Measurements from ENCODE around the gene EML1. TPM values are rescaled to one million over a fixed set of nuclear protein-coding genes. Genes with fewer than 3 reads are reported as not detected.

EML1 gene
- total RNA-seq, 5 donors from 2014 or later (not counting 1 experiment from before 2014, with no cell fraction given), result 0.53 to 1.4 (median 0.60) TPM; not detected in 2

DNA sequence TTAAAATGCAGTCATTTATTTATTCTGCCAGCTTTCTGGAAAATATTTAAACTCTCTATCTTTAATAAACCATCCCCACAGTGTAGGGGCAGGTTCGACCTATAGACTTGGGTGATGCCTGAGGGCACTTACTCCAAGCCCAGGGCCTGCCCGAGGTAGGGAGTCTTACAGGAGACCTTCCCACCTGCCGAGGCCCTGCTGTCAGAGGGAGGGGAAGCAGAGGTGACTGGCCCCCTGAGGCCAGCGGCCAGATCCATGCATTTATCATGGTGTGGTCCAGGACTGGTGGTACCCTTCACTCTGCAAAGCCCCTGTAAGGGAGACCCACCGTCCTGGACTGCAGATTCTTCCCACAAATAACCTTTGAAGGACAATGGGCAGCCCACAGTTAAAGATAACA is 7.6 kb downstream of the EML1 start:
- WGBS (ENCODE audit: insufficient coverage), result 63% methylated on average over 2 of the region's 5 CpGs
- H3K27ac ChIP-seq (ENCODE audit: low read length), result no peak overlapping the region
- no peak for ATAC-seq (replicated peaks in 1 of 4)
- Mint-ChIP-seq H3K36me3 (no peaks in the 10 kb centered on the region), H3K4me3 (no peak overlapping the region), H3K27ac (no peak overlapping the region), H3K27me3 (peaks cover 47 to 48% of the 10 kb centered on the region in 2 donors), H3K4me1 (no peaks in the 10 kb centered on the region), H3K9me3 (no peaks in the 10 kb centered on the region)
- no peaks in the 10 kb centered on the region for H3K4me1 ChIP-seq (ENCODE audit: control insufficient read depth in 1 of 2, extremely low read depth in 1 of 2, insufficient read depth in 2 of 2, low read length in 2 of 2)
- CTCF ChIA-PET, result no interaction called here
- POLR2A ChIA-PET, result no interaction called here
- no peaks in the 10 kb centered on the region for H3K36me3 ChIP-seq (ENCODE audit: control insufficient read depth in 2 of 2, extremely low read depth in 1 of 2, insufficient read depth in 1 of 2, low read length in 1 of 2)
- DNase-seq, result no peak
- no peak overlapping the region for H3K4me3 ChIP-seq (ENCODE audit: control insufficient read depth in 1 of 2, extremely low read depth in 1 of 2, low read length in 1 of 2)
- peaks cover 4% of the 10 kb centered on the region for H3K9me3 ChIP-seq
- H3K27me3 ChIP-seq (replicated peaks in 1 of 2; ENCODE audit: control insufficient read depth in 2 of 2, extremely low read depth in 1 of 2, insufficient read depth in 2 of 2, low read length in 1 of 2), result peaks cover 11 to 32% of the 10 kb centered on the region in 2 experiments

DNA sequence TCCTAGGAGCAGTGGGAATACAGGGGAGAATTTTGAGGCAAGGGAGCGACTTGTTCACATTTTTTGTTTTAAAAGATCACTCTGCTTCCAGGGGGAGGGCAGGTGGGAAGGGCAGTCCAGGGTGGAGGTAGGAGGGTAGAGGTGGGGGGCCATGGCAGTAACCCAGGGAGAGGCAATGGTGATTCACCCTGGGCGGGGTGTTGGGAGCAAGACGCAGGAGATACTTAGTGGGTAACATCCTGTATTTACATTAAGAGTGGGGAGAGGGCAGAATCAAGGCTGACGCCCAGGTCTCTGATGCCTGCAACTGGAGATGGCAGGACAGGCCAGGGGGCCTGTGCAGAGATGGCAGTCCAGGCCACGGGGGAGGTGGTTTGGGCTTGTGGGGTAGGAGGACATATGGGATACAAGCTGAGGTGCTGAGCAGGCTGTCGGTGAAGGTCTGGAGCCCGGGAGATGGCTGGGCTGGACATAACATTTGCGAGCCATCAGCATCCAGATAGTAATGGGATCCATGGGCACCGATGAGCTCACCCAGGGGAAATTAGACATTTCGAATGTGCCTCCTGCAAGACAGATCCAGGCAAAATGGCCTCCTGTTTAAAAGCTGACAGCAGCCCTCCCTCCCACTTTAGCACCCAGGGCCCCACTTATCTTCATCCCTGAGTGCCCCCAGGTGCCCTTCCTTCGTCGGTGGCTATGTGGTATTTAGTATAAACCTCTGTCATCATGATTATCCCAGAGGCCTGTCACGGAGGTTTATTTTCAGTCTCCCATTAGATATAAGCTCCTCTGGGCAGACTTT is 9.3 kb downstream of the EML1 start:
- Mint-ChIP-seq H3K4me3 (no peak overlapping the region), H3K36me3 (no peaks in the 10 kb centered on the region), H3K9me3 (no peaks in the 10 kb centered on the region), H3K27ac (no peak overlapping the region), H3K4me1 (no peaks in the 10 kb centered on the region), H3K27me3 (peaks cover 35 to 50% of the 10 kb centered on the region in 2 donors)
- no peaks in the 10 kb centered on the region for H3K36me3 ChIP-seq (ENCODE audit: control insufficient read depth in 2 of 2, extremely low read depth in 1 of 2, insufficient read depth in 1 of 2, low read length in 1 of 2)
- ATAC-seq (replicated peaks in 1 of 4) (no peak), DNase-seq (no peak)
- no peaks in the 10 kb centered on the region for H3K4me1 ChIP-seq (ENCODE audit: control insufficient read depth in 1 of 2, extremely low read depth in 1 of 2, insufficient read depth in 2 of 2, low read length in 2 of 2)
- ChIA-PET POLR2A (no interaction called here), CTCF (no interaction called here)
- H3K27me3 ChIP-seq (replicated peaks in 1 of 2; ENCODE audit: control insufficient read depth in 2 of 2, extremely low read depth in 1 of 2, insufficient read depth in 2 of 2, low read length in 1 of 2), result peaks cover 7 to 29% of the 10 kb centered on the region in 2 experiments
- H3K9me3 ChIP-seq, result peaks cover 3% of the 10 kb centered on the region
- H3K27ac ChIP-seq (ENCODE audit: low read length), result no peak overlapping the region
- H3K4me3 ChIP-seq (ENCODE audit: control insufficient read depth in 1 of 2, extremely low read depth in 1 of 2, low read length in 1 of 2), result no peak overlapping the region
- WGBS (ENCODE audit: insufficient coverage), result 76% methylated on average over 9 of the region's 13 CpGs

DNA sequence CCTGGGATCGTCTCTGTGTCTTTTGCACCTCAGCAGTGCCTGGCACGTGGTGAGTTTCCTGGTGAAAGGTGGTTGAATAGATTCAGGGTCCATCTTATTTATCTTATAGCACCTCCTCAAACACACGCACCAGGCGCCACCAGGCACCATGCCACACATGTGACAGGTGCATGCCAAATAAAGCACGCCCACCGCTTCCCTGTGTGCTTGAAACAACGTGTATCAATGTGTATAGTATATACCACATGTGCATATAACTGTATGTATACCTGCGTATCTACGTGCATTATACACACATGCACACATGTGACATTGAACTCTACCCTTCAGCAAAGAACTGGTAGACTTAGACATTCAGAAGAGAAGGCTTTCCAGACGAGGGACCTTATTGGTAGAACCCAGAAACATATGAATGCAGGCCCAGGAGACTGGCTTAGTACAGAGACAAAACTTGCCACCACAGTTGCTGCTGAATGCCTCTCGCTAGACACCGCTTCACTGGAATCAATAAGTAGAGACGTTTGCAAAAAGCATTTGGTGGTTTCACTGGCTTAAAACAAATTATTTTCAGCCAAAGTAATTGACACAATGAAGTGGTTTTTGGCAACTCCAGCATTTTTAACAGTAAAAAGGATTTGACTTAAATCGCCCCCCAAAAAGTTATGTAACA is 10.0 kb downstream of the EML1 start:
- ATAC-seq (replicated peaks in 1 of 4), result no peak
- Mint-ChIP-seq H3K27me3 (peaks cover 36 to 45% of the 10 kb centered on the region in 2 donors), H3K9me3 (no peaks in the 10 kb centered on the region), H3K27ac (no peak overlapping the region), H3K4me1 (no peaks in the 10 kb centered on the region), H3K4me3 (no peak overlapping the region), H3K36me3 (no peaks in the 10 kb centered on the region)
- WGBS (ENCODE audit: insufficient coverage), result 69% methylated on average over 2 of the region's 14 CpGs
- DNase-seq, result no peak
- Histone ChIP-seq H3K27ac (ENCODE audit: low read length) (no peak overlapping the region), H3K27me3 (replicated peaks in 1 of 2; ENCODE audit: control insufficient read depth in 2 of 2, extremely low read depth in 1 of 2, insufficient read depth in 2 of 2, low read length in 1 of 2) (peaks cover 2 to 30% of the 10 kb centered on the region in 2 experiments), H3K36me3 (ENCODE audit: control insufficient read depth in 2 of 2, extremely low read depth in 1 of 2, insufficient read depth in 1 of 2, low read length in 1 of 2) (no peaks in the 10 kb centered on the region), H3K4me1 (ENCODE audit: control insufficient read depth in 1 of 2, extremely low read depth in 1 of 2, insufficient read depth in 2 of 2, low read length in 2 of 2) (no peaks in the 10 kb centered on the region), H3K4me3 (ENCODE audit: control insufficient read depth in 1 of 2, extremely low read depth in 1 of 2, low read length in 1 of 2) (no peak overlapping the region), H3K9me3 (no peaks in the 10 kb centered on the region)
- POLR2A ChIA-PET, result no interaction called here
- CTCF ChIA-PET, result no interaction called here

DNA sequence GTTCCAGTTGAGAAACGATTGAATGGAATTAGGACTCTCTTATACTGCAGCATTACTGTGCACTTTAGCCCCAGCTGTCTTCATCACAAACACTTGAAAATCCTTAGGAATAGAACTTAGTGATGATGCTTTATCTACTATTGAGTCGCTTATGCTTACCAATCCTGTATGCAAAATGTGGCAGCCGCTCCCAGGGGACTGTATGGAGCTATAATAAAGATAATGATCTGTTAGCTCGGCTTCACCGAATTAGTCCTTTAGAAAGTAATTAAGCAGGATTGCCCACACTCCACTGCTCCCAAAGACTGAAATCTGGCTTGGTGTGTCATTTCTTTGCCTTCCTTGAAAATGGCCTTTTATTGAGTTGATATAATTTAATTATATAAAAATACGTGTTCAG is 10.6 kb downstream of the EML1 start:
- no peak overlapping the region for H3K27ac Mint-ChIP-seq
- no peak overlapping the region for H3K4me3 ChIP-seq (ENCODE audit: control insufficient read depth in 1 of 2, extremely low read depth in 1 of 2, low read length in 1 of 2)
- POLR2A ChIA-PET, result no interaction called here
- no peaks in the 10 kb centered on the region for H3K36me3 Mint-ChIP-seq
- H3K4me1 Mint-ChIP-seq, result no peaks in the 10 kb centered on the region
- peaks cover 36 to 41% of the 10 kb centered on the region in 2 donors for H3K27me3 Mint-ChIP-seq
- DNase-seq (no peak), ATAC-seq (replicated peaks in 1 of 4) (no peak)
- no CpG with 5 or more reads among the region's 6 CpGs for WGBS (ENCODE audit: insufficient coverage)
- no peaks in the 10 kb centered on the region for H3K9me3 Mint-ChIP-seq
- no peak overlapping the region for H3K27ac ChIP-seq (ENCODE audit: low read length)
- H3K27me3 ChIP-seq (replicated peaks in 1 of 2; ENCODE audit: control insufficient read depth in 2 of 2, extremely low read depth in 1 of 2, insufficient read depth in 2 of 2, low read length in 1 of 2), result peaks cover 2 to 29% of the 10 kb centered on the region in 2 experiments
- H3K4me1 ChIP-seq (ENCODE audit: control insufficient read depth in 1 of 2, extremely low read depth in 1 of 2, insufficient read depth in 2 of 2, low read length in 2 of 2), result no peaks in the 10 kb centered on the region
- H3K36me3 ChIP-seq (ENCODE audit: control insufficient read depth in 2 of 2, extremely low read depth in 1 of 2, insufficient read depth in 1 of 2, low read length in 1 of 2), result no peaks in the 10 kb centered on the region
- no peak overlapping the region for H3K4me3 Mint-ChIP-seq
- CTCF ChIA-PET, result no interaction called here
- H3K9me3 ChIP-seq, result no peaks in the 10 kb centered on the region

DNA sequence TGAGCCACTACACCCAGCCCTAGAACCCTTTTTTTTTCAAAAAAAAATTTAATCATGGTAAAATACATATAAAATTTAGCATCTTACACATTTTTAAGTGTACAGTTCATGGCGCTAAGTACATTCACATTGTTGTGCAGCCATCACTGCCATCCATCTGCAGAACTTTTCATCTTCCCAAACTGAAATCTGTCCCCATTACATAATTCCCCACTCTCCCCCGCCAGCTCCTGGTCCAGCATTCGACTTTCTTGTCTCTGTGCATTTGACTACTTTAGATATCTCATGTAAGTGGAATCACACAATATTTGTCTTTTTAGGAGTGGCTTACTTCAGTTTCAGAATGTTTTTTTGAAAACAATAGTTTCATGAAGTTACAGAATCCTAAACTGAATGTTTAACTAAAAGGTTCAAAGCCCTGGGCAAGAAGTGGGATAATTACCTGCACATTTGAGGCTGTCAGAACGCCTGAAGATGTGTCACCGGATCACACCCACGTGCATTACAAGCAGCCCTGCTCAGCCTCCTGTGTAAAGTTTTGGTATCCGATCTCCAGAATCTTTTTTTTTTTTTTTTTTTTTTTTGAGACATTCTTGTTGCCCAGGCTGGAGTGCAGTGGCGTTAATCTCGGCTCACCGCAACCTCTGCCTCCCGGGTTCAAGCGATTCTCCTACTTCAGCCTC is 12.7 kb downstream of the EML1 start:
- no peaks in the 10 kb centered on the region for H3K4me1 ChIP-seq (ENCODE audit: control insufficient read depth in 1 of 2, extremely low read depth in 1 of 2, insufficient read depth in 2 of 2, low read length in 2 of 2)
- Mint-ChIP-seq H3K4me1 (no peaks in the 10 kb centered on the region), H3K9me3 (no peaks in the 10 kb centered on the region), H3K4me3 (no peak overlapping the region), H3K36me3 (no peaks in the 10 kb centered on the region), H3K27ac (no peak overlapping the region), H3K27me3 (peaks cover 38 to 43% of the 10 kb centered on the region in 2 donors)
- no peak overlapping the region for H3K4me3 ChIP-seq (ENCODE audit: control insufficient read depth in 1 of 2, extremely low read depth in 1 of 2, low read length in 1 of 2)
- 100% methylated on average over 1 of the region's 12 CpGs for WGBS (ENCODE audit: insufficient coverage)
- H3K9me3 ChIP-seq, result no peaks in the 10 kb centered on the region
- peaks cover 2 to 26% of the 10 kb centered on the region in 2 experiments for H3K27me3 ChIP-seq (replicated peaks in 1 of 2; ENCODE audit: control insufficient read depth in 2 of 2, extremely low read depth in 1 of 2, insufficient read depth in 2 of 2, low read length in 1 of 2)
- H3K36me3 ChIP-seq (ENCODE audit: control insufficient read depth in 2 of 2, extremely low read depth in 1 of 2, insufficient read depth in 1 of 2, low read length in 1 of 2), result no peaks in the 10 kb centered on the region
- DNase-seq (no peak), ATAC-seq (replicated peaks in 1 of 4) (no peak)
- no peak overlapping the region for H3K27ac ChIP-seq (ENCODE audit: low read length)
- CTCF ChIA-PET, result no interaction called here
- POLR2A ChIA-PET, result interaction anchor here in 1 of 2 donors (0.6 kb wide), 1 partner anchor 27 kb away, joined by 8 read pairs; no protein-coding TSS in a partner anchor

DNA sequence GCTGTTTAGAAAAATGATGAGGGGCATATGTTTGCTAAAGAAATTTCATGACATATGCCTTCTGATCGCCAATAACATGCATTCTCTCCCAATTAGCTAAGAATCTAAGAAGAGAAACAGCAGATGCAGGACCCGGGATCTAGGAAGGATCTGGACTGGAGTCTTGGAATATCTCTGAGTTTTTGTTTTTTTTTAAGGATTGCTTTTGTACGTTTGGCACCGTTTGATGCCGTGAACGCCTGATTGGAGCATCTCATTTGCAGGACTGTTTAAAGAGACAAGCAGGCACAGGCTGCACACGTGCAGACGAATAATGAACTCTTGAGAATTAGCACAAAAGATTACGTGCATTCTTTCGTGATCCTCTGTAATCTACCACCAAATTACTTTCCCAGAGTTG is 13.6 kb downstream of the EML1 start:
- Mint-ChIP-seq H3K4me3 (no peak overlapping the region), H3K9me3 (no peaks in the 10 kb centered on the region), H3K27ac (no peak overlapping the region), H3K36me3 (no peaks in the 10 kb centered on the region), H3K27me3 (peaks cover 36 to 44% of the 10 kb centered on the region in 2 donors), H3K4me1 (no peaks in the 10 kb centered on the region)
- no peaks in the 10 kb centered on the region for H3K36me3 ChIP-seq (ENCODE audit: control insufficient read depth in 2 of 2, extremely low read depth in 1 of 2, insufficient read depth in 1 of 2, low read length in 1 of 2)
- H3K9me3 ChIP-seq, result no peaks in the 10 kb centered on the region
- H3K27ac ChIP-seq (ENCODE audit: low read length), result no peak overlapping the region
- POLR2A ChIA-PET, result no interaction called here
- ATAC-seq (replicated peaks in 1 of 4) (no peak), DNase-seq (no peak)
- H3K4me1 ChIP-seq (ENCODE audit: control insufficient read depth in 1 of 2, extremely low read depth in 1 of 2, insufficient read depth in 2 of 2, low read length in 2 of 2), result no peaks in the 10 kb centered on the region
- H3K27me3 ChIP-seq (replicated peaks in 1 of 2; ENCODE audit: control insufficient read depth in 2 of 2, extremely low read depth in 1 of 2, insufficient read depth in 2 of 2, low read length in 1 of 2), result peaks cover 2 to 27% of the 10 kb centered on the region in 2 experiments
- CTCF ChIA-PET, result no interaction called here
- H3K4me3 ChIP-seq (ENCODE audit: control insufficient read depth in 1 of 2, extremely low read depth in 1 of 2, low read length in 1 of 2), result no peak overlapping the region
- WGBS (ENCODE audit: insufficient coverage), result 89% methylated on average over 5 of the region's 10 CpGs
